GM19025 (cell line): ENCODE measurements around the gene PDE4D.
"Not testable (repeated sequence)": the region's sequence is repeated elsewhere in the genome, so short reads cannot be mapped to it uniquely, and the experiment has no call there.

Source experiments
- ATAC-seq: cut with Tn5 transposase; IDR thresholded peaks from one replicate; pipeline ENCODE4 v1.9.1; 2021; ENCODE audit warnings: mild to moderate bottlenecking, low read depth, moderate library complexity; ENCODE audit not compliant: unreplicated experiment

Gene PDE4D

GRCh38 chr5:59449905-59450644 lies 443.5 kb downstream of the PDE4D start:
- no peak for ATAC-seq

- no peak for ATAC-seq
Observed at GRCh38 chr5:59446356-59446755, 447.2 kb downstream of the PDE4D start.

GRCh38 chr5:59445741-59446140 lies 447.8 kb downstream of the PDE4D start:
- ATAC-seq, result no peak

- no peak for ATAC-seq
Observed at GRCh38 chr5:59439303-59439702, 454.2 kb downstream of the PDE4D start.

GRCh38 chr5:59437176-59437575 lies 456.4 kb downstream of the PDE4D start:
- no peak for ATAC-seq

- no peak for ATAC-seq
Observed at GRCh38 chr5:59436364-59437148, 457.0 kb downstream of the PDE4D start.

- ATAC-seq, result no peak
Observed at GRCh38 chr5:59433174-59433573, 460.4 kb downstream of the PDE4D start.

- no peak for ATAC-seq
Observed at GRCh38 chr5:59430066-59430685, 463.4 kb downstream of the PDE4D start.

- ATAC-seq, result no peak
Observed at GRCh38 chr5:59428391-59428790, 465.1 kb downstream of the PDE4D start.

GRCh38 chr5:59424515-59424914 lies 469.0 kb downstream of the PDE4D start:
- ATAC-seq, result no peak

- ATAC-seq, result no peak
Observed at GRCh38 chr5:59423021-59423420, 470.5 kb downstream of the PDE4D start.

GRCh38 chr5:59421986-59422941 lies 471.3 kb downstream of the PDE4D start:
- ATAC-seq, result no peak

GRCh38 chr5:59420596-59420995 lies 472.9 kb downstream of the PDE4D start:
- no peak for ATAC-seq

GRCh38 chr5:59418808-59419207 lies 474.7 kb downstream of the PDE4D start:
- no peak for ATAC-seq

GRCh38 chr5:59416451-59416850 lies 477.1 kb downstream of the PDE4D start:
- no peak for ATAC-seq

- ATAC-seq, result no peak
Observed at GRCh38 chr5:59416026-59416425, 477.5 kb downstream of the PDE4D start.

GRCh38 chr5:59412428-59412827 lies 481.1 kb downstream of the PDE4D start:
- ATAC-seq, result no peak

- not testable (repeated sequence) for ATAC-seq
Observed at GRCh38 chr5:59408997-59409396, 484.5 kb downstream of the PDE4D start.

GRCh38 chr5:59407967-59408366 lies 485.6 kb downstream of the PDE4D start:
- ATAC-seq, result no peak

- no peak for ATAC-seq
Observed at GRCh38 chr5:59401637-59402036, 491.9 kb downstream of the PDE4D start.
